SK-N-SH treated with all-trans-retinoic acid at 6 μM for 48 hours (cell line): ENCODE data around the gene FRMD5.
A peak's percentile ranks its signal among the peaks of the same experiment; 100 is the strongest.

Source experiments
- ATAC-seq: fragments of 200-7000 bp; cut with Tn5 transposase; 3 replicates; pipeline ENCODE4 v1.9.1; 2020; ENCODE audit warnings: mild to moderate bottlenecking, moderate library complexity
- ARNTL ChIP-seq: fragments of 450-650 bp; formaldehyde crosslinking; IDR thresholded peaks from 2 replicates; pipeline ENCODE4 v1.5.0; 2020; ENCODE audit warnings: low read depth, mild to moderate bottlenecking, moderate library complexity, borderline replicate concordance
- BACH2 ChIP-seq: fragments of 250-450 bp; sonication (Bioruptor Pico); IDR thresholded peaks from 2 replicates; pipeline ENCODE4 v1.9.0; 2021; ENCODE audit warnings: mild to moderate bottlenecking, borderline replicate concordance
- CSDC2 ChIP-seq: fragments of 250-450 bp; sonication (Bioruptor Pico); IDR thresholded peaks from 2 replicates; pipeline ENCODE4 v1.5.0; 2020; ENCODE audit warnings: mild to moderate bottlenecking, moderate library complexity
- ESRRG ChIP-seq: fragments of 250-450 bp; sonication (Bioruptor Pico); IDR thresholded peaks from 2 replicates; pipeline ENCODE4 v1.6.1; 2021; ENCODE audit warnings: mild to moderate bottlenecking
- ISL1 ChIP-seq: fragments of 250-450 bp; sonication (Bioruptor Pico); IDR thresholded peaks from 2 replicates; pipeline ENCODE4 v2.1.2; 2022; ENCODE audit warnings: mild to moderate bottlenecking, moderate library complexity
- OSR1 ChIP-seq: fragments of 250-450 bp; sonication (Bioruptor Pico); IDR thresholded peaks from 2 replicates; pipeline ENCODE4 v1.8.0; 2022; ENCODE audit warnings: moderate library complexity, mild to moderate bottlenecking, inconsistent platforms
- PPARA ChIP-seq: fragments of 250-450 bp; sonication (Bioruptor Pico); IDR thresholded peaks from 2 replicates; pipeline ENCODE4 v1.5.0; 2020; ENCODE audit warnings: mild to moderate bottlenecking, borderline replicate concordance
- RARB ChIP-seq: fragments of 250-450 bp; sonication (Bioruptor Pico); IDR thresholded peaks from 2 replicates; pipeline ENCODE4 v1.8.0; 2021; ENCODE audit warnings: mild to moderate bottlenecking, moderate library complexity
- SNAI2 ChIP-seq: fragments of 250-450 bp; sonication (Bioruptor Pico); IDR thresholded peaks from 2 replicates; pipeline ENCODE4 v1.5.0; 2020; ENCODE audit warnings: mild to moderate bottlenecking, moderate library complexity
- TCF4 ChIP-seq: fragments of 250-450 bp; sonication (Bioruptor Pico); IDR thresholded peaks from 2 replicates; pipeline ENCODE4 v1.8.0; 2021; ENCODE audit warnings: mild to moderate bottlenecking, moderate library complexity, borderline replicate concordance
- TOX ChIP-seq: fragments of 250-450 bp; sonication (Bioruptor Pico); IDR thresholded peaks from 2 replicates; pipeline ENCODE4 v1.8.0; 2021; ENCODE audit warnings: mild to moderate bottlenecking, moderate library complexity, borderline replicate concordance
- ZC3H10 ChIP-seq: fragments of 250-450 bp; sonication (Bioruptor Pico); IDR thresholded peaks from 2 replicates; pipeline ENCODE4 v1.5.1; 2021; ENCODE audit warnings: mild to moderate bottlenecking, moderate library complexity
- ZFP30 ChIP-seq: fragments of 450-650 bp; formaldehyde crosslinking; IDR thresholded peaks from 2 replicates; pipeline ENCODE4 v1.5.0; 2022; ENCODE audit warnings: mild to moderate bottlenecking, moderate library complexity
- ZNF565 ChIP-seq: fragments of 450-650 bp; formaldehyde crosslinking; conservative IDR thresholded peaks from 2 replicates; pipeline ENCODE4 v1.5.0; 2020; ENCODE audit warnings: low read depth, mild to moderate bottlenecking, moderate library complexity
- ZNF8 ChIP-seq: fragments of 450-650 bp; formaldehyde crosslinking; IDR thresholded peaks from 2 replicates; pipeline ENCODE4 v1.5.0; 2020; ENCODE audit warnings: mild to moderate bottlenecking, moderate library complexity
- TF ChIP-seq, protein P1 (sequence below): fragments of 250-450 bp; sonication (Bioruptor Pico); IDR thresholded peaks from 2 replicates; pipeline ENCODE4 v1.5.1; 2020; ENCODE audit warnings: low read depth, mild to moderate bottlenecking, moderate library complexity
- TF ChIP-seq, protein P2 (sequence below): fragments of 250-450 bp; sonication (Bioruptor Pico); IDR thresholded peaks from 2 replicates; pipeline ENCODE4 v1.8.0; 2020; ENCODE audit warnings: mild to moderate bottlenecking, moderate library complexity, borderline replicate concordance
- TF ChIP-seq, protein P3 (sequence below): fragments of 250-450 bp; sonication (Bioruptor Pico); IDR thresholded peaks from 2 replicates; pipeline ENCODE4 v1.8.0; 2021; ENCODE audit warnings: low read depth, mild to moderate bottlenecking, moderate library complexity, borderline replicate concordance
- TF ChIP-seq, protein P4 (sequence below): fragments of 250-450 bp; sonication (Bioruptor Pico); IDR thresholded peaks from 2 replicates; pipeline ENCODE4 v1.5.1; 2021; ENCODE audit warnings: mild to moderate bottlenecking, moderate library complexity

Gene FRMD5

DNA sequence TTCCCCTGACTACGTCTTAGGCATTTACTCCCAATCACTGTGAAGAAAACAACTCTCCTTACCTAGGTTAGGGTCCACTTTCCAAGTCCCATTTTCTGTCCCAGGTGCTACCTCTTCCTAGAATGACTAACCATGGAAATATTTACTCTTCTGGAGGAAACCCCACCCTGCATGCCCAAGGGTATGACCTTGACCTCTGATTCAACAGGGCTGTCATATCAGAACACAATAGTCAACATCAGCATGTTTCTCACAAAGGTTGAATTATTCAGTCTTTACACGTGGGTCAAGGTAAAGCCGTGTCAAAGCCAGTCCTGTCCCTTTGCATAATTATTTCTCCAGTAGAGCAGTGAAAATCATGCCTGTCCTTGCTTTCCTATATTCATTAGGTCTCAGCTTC lies 4.3 kb upstream of the FRMD5 start (continued):
- TF ChIP-seq, protein P1, sequence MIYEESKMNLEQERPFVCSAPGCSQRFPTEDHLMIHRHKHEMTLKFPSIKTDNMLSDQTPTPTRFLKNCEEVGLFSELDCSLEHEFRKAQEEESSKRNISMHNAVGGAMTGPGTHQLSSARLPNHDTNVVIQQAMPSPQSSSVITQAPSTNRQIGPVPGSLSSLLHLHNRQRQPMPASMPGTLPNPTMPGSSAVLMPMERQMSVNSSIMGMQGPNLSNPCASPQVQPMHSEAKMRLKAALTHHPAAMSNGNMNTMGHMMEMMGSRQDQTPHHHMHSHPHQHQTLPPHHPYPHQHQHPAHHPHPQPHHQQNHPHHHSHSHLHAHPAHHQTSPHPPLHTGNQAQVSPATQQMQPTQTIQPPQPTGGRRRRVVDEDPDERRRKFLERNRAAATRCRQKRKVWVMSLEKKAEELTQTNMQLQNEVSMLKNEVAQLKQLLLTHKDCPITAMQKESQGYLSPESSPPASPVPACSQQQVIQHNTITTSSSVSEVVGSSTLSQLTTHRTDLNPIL: no peak
- TF ChIP-seq PPARA (no peak), ZC3H10 (CRISPR knock-in tag) (no peak), ARNTL (CRISPR knock-in tag) (no peak), TCF4 (CRISPR knock-in tag) (no peak), ISL1 (CRISPR knock-in tag) (no peak)

DNA sequence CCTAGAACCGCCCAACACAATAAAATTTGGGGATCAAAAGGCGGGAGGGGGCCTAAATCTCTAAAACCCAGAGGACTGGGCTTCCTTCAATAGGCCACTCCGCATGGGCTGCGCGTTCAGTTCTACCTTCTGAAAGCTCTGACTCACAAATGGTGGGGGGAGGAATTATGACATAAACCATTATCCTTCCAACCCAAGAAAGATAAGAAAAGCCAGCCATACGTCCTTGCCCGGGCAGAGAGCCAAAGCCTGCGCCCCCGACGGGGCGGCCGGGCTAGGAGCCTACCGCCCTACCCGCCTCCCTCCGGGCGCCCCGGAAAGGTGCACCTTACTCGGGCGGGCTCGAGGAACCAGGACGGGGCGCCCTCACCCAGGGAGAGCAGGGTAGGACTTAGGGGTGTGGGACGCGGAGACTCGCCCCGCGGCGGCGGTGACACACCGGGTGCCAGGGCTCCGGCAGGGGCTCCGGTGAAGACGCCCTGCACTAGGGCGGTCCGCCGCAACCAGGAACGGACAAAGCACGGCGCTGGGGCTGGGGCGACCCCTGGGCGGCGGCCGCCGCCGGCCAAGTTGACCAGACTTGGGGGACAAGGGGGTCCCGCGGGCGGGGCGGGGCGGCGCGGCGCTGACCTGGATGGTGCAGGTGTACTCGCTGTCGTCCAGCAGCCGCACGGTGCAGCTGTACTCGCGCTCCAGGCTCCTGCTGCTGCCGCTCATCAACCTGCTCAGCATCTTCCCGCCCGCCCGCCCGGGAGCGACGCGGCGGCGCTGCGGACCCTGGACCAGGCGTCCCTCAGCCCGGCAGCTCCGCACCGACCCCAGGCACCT lies 534 bp downstream of the FRMD5 start:
- TF ChIP-seq, protein P2, sequence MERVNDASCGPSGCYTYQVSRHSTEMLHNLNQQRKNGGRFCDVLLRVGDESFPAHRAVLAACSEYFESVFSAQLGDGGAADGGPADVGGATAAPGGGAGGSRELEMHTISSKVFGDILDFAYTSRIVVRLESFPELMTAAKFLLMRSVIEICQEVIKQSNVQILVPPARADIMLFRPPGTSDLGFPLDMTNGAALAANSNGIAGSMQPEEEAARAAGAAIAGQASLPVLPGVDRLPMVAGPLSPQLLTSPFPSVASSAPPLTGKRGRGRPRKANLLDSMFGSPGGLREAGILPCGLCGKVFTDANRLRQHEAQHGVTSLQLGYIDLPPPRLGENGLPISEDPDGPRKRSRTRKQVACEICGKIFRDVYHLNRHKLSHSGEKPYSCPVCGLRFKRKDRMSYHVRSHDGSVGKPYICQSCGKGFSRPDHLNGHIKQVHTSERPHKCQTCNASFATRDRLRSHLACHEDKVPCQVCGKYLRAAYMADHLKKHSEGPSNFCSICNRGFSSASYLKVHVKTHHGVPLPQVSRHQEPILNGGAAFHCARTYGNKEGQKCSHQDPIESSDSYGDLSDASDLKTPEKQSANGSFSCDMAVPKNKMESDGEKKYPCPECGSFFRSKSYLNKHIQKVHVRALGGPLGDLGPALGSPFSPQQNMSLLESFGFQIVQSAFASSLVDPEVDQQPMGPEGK (CRISPR knock-in tag): peak; percentile 70; the same call in 1 of the 2 replicates
- TF ChIP-seq RARB (no peak), TCF4 (CRISPR knock-in tag) (peak; percentile 47; the same call in 1 of the 2 replicates), TOX (no peak), ISL1 (CRISPR knock-in tag) (peak; percentile 33; the same call in 1 of the 2 replicates), BACH2 (CRISPR knock-in tag) (no peak), ESRRG (CRISPR knock-in tag) (no peak)
- TF ChIP-seq, protein P1: peak; percentile 58
- TF ChIP-seq, all 23 proteins: peak for 4
- ATAC-seq: peak; percentile 65

DNA sequence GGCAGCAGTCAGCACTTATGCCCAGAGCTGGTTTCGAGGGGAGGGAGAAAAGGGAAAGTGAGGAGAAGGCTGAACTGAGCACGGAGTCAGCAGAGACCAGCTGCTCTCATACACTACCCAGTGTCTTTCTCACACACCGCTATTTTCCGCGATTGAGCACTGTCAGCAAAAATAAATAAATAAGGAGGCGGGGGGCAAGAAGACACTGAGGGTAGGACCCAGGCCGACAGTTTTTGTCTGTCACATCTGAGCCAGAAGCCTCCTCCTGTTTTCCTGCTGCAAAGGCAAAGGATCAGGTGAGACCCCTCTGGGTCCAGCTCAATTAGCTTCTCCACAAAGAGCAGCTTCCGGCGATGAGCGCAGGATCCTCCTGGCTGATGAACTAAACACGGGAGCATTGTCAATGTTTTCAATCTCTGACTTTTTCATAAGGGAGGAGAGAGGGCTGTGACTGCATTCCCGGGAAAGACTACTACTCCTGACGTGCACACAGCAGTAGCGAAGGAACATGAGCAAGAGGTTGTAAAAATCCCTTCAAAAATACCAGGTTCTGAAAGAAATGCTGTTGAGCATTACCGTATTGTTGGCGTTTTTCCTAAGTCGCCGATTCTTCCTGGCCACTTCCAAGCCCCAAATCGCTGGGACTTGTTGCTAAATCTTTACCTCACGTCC lies 1.3 kb downstream of the FRMD5 start:
- peak; percentile 7 for ATAC-seq
- TF ChIP-seq ZNF565 (CRISPR knock-in tag) (no peak), TCF4 (CRISPR knock-in tag) (no peak), TOX (no peak), CSDC2 (CRISPR knock-in tag) (no peak), ZNF8 (CRISPR knock-in tag) (no peak), SNAI2 (CRISPR knock-in tag) (no peak)
- TF ChIP-seq, protein P3, sequence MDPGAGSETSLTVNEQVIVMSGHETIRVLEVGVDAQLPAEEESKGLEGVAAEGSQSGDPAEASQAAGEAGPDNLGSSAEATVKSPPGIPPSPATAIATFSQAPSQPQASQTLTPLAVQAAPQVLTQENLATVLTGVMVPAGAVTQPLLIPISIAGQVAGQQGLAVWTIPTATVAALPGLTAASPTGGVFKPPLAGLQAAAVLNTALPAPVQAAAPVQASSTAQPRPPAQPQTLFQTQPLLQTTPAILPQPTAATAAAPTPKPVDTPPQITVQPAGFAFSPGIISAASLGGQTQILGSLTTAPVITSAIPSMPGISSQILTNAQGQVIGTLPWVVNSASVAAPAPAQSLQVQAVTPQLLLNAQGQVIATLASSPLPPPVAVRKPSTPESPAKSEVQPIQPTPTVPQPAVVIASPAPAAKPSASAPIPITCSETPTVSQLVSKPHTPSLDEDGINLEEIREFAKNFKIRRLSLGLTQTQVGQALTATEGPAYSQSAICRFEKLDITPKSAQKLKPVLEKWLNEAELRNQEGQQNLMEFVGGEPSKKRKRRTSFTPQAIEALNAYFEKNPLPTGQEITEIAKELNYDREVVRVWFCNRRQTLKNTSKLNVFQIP (CRISPR knock-in tag): no peak
- TF ChIP-seq, protein P4, sequence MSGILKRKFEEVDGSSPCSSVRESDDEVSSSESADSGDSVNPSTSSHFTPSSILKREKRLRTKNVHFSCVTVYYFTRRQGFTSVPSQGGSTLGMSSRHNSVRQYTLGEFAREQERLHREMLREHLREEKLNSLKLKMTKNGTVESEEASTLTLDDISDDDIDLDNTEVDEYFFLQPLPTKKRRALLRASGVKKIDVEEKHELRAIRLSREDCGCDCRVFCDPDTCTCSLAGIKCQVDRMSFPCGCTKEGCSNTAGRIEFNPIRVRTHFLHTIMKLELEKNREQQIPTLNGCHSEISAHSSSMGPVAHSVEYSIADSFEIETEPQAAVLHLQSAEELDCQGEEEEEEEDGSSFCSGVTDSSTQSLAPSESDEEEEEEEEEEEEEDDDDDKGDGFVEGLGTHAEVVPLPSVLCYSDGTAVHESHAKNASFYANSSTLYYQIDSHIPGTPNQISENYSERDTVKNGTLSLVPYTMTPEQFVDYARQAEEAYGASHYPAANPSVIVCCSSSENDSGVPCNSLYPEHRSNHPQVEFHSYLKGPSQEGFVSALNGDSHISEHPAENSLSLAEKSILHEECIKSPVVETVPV: no peak

DNA sequence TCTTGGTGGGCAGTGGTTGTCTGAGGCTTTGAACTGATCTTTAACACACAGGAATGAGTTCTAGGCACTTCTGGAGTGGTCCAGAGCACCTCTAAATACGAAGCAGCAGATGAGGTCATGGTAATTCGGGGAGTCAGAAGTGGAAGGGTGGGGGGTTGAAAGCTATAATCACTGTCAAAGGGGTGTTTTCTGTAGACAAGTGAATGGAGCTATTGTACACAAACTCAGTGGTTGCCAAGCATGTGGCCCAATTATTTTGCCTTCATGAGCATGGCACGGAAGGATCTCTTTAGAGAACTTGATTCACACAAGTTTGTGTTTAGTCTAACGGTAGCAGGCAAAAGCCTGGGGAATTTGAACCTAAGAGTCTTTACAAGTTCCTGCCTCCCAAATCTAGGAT lies 6.3 kb downstream of the FRMD5 start:
- no peak for ATAC-seq
- no peak for TF ChIP-seq ZC3H10 (CRISPR knock-in tag)
- TF ChIP-seq, protein P4: no peak
- no peak for TF ChIP-seq ZFP30 (CRISPR knock-in tag)
- no peak for TF ChIP-seq TCF4 (CRISPR knock-in tag)
- TF ChIP-seq, protein P3 (CRISPR knock-in tag): no peak
- no peak for TF ChIP-seq OSR1
- no peak for TF ChIP-seq ESRRG (CRISPR knock-in tag)
- TF ChIP-seq ARNTL (CRISPR knock-in tag): no peak
- TF ChIP-seq RARB: no peak
- TF ChIP-seq, protein P1: no peak
- TF ChIP-seq CSDC2 (CRISPR knock-in tag): no peak
